Liver (tissue), 3 donors: ENCODE results near the gene CRYGS.
"Not testable (repeated sequence)": the region's sequence is repeated elsewhere in the genome, so short reads cannot be mapped to it uniquely, and the experiment has no call there.

Experiments
- GABPA ChIP-seq, 2 donors: IDR thresholded peaks in 1 of 2; conservative IDR thresholded peaks in 1 of 2; 2 replicates each; pipeline ENCODE4 v1.6.1; 2016; ENCODE audit warnings: antibody characterized with exemption in 2 of 2, mild to moderate bottlenecking in 1 of 2, moderate library complexity in 1 of 2
- JUND ChIP-seq, 2 donors: IDR thresholded peaks; 2 replicates each; pipeline ENCODE4 v1.6.1; 2016; ENCODE audit warnings: antibody characterized with exemption in 2 of 2
- TAF1 ChIP-seq: conservative IDR thresholded peaks from 2 replicates; pipeline ENCODE4 v1.6.1; 2016; ENCODE audit warnings: antibody characterized with exemption, mild to moderate bottlenecking
- TF ChIP-seq, protein P1 (sequence below): IDR thresholded peaks from 2 replicates; pipeline ENCODE4 v1.6.1; 2016; ENCODE audit warnings: antibody characterized with exemption
- TF ChIP-seq, protein P2 (sequence below): fragments of 150-350 bp; IDR thresholded peaks from 2 replicates; pipeline ENCODE4 v1.5.1; 2017; ENCODE audit warnings: improper control_type of control experiment, low read depth, low read length; ENCODE audit not compliant: missing input control
- donor health status: healthy.
- donor health status: healthy.

- not testable (repeated sequence) for TF ChIP-seq GABPA (IDR thresholded peaks at IDR 0.05 in 1 of 2, conservative IDR thresholded peaks at IDR 0.05 in 1 of 2); TAF1; JUND (IDR thresholded peaks at IDR 0.05)
- TF ChIP-seq, protein P1, sequence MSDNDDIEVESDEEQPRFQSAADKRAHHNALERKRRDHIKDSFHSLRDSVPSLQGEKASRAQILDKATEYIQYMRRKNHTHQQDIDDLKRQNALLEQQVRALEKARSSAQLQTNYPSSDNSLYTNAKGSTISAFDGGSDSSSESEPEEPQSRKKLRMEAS: not testable (repeated sequence)
- TF ChIP-seq, protein P2, sequence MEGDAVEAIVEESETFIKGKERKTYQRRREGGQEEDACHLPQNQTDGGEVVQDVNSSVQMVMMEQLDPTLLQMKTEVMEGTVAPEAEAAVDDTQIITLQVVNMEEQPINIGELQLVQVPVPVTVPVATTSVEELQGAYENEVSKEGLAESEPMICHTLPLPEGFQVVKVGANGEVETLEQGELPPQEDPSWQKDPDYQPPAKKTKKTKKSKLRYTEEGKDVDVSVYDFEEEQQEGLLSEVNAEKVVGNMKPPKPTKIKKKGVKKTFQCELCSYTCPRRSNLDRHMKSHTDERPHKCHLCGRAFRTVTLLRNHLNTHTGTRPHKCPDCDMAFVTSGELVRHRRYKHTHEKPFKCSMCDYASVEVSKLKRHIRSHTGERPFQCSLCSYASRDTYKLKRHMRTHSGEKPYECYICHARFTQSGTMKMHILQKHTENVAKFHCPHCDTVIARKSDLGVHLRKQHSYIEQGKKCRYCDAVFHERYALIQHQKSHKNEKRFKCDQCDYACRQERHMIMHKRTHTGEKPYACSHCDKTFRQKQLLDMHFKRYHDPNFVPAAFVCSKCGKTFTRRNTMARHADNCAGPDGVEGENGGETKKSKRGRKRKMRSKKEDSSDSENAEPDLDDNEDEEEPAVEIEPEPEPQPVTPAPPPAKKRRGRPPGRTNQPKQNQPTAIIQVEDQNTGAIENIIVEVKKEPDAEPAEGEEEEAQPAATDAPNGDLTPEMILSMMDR: not testable (repeated sequence)
These were observed 25.2 kb upstream of the CRYGS start for GRCh38 chr3:186569361-186569760.
